Measurements from ENCODE around the gene CCNL2.
"Not testable (repeated sequence)": the region's sequence is repeated elsewhere in the genome, so short reads cannot be mapped to it uniquely, and the experiment has no call there.

Gene CCNL2

DNA sequence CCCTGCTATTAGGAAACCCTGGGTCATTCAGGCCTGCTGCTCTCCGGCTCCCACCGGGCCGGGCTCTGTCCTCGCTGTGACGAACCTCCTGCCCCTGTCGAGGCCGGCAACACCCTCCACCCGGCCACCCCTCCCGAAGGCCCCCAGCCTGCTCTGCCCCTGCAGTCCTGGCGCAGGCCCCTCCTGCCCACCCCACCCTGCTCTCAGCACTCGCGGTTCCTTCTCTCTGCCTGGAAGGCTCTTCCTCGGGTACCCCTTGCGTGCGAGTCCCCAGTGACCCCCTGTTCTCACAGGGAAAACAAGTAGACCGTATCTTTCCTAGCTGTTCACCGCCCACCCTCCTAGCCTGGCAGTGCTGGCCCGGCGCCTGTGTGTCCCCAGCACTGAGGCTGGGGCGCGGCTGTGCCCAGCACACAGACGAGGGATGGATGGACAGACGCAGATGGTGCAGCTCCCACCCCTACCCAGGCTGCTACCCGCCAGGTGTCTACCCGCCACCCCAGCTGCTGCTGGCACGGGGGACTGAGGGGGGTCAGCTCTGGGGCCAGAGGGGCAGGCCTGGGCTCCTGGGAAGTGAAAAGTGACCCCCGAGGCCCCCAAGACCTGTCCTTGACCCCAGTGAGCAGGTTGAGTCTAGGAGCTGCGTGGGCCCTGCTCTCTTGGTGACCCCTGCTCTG is 33.3 kb upstream of the CCNL2 start:
- DNase-seq, result no peak

DNA sequence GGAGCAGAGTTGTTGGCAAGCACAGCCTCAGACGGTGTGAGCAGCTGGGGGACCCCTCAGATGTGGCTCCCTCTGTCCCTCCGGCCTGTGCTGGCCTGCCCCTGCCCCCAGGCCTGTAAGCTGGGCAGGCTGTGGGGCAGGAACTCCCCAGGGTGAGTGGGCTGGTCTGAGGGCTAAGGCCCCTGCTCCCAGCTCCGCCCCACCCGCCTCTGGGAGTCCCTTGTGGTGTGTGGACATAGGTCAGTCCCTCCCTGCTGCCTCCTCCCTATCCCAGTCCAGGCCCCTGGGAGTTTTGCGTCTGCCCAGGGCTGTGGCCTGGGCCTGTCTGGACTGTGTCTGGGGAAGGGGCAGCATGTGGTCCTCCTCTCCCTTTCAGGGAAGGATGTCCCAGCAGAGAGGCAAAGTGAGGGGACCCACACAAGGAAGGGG is 32.7 kb upstream of the CCNL2 start:
- no peak for DNase-seq

DNA sequence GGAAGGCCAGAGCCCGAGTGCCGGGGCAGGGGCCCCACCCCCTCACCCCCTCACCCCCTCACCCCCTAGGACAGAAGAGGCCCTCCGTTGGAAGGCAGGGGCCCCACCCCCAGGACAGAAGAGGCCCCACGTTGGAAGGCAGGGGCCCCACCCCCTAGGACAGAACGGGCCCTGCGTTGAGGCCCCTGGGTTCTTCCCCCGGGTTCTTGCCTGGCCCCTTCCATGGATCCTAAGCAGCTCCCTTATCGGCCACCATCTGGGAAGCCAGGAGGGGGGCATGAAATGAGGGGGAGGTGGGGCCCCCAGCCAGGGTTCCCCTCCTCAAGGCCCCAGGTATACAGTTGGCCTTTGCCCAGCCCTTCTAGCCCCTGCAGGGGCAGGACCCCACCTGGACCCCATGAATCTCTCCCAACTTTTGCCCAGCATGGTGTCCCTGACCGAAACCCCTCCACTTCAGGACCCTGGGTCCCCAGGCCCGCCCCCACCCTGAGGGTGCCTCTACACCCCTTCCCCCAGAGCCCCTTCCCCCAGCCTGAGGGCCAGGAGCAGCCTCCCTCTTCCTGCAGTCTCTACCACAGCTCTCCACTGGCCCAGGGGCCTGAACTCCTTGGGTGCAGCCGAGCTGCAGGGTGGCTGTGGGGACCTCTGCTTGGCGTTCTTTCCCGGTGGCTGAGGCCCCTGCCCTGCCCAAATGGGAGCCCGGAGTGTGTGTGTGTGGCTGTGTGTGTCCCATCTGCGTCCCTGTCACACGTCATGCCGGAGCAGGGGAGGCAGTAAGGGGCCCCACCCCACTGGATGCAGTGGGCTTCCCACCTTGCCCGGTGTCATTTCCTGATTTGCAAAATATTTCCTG is 32.1 kb upstream of the CCNL2 start:
- no peak for DNase-seq

DNA sequence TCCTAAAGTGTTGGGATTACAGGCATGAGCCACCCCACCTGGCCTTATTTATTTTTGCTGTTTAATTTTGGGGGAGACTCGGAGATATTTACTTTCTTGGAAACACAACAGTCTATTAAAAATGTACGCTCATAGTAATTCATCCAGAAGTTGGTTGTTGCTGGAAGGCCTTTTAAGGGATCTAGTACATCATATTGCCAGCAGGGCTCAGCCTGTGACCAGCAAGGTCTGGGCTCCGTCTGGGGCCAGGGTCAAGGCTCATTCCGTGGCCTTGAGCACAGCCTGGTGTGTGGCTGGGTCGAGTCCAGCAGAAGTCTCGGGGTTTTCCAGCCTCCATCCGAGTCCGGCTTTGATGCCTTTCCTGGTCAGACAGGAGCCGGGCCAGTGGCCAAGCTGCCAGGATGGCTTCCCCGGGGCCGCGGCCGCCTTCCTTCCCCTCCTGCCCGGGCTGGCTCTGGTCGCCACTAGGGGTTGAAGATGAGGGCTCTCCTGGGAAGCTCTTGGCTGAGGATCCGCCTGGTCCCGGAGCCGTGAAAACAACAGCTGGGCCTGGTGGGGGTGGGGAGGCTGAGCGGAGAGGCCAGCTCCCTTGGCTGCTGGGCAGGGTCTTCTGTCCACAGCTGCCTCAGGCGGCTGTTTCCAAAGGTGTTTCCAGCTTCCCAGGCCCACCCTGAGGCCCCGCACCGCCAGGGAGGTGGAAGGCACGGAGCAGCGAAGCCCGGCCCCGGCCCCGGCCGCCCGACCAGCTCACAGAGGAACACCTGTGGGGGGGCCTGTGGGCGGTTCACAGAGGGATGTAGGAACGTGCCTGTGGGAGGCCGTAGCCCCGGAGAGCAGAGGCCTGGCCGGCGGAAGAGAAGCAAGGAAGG is 31.2 kb upstream of the CCNL2 start:
- no peak for DNase-seq

DNA sequence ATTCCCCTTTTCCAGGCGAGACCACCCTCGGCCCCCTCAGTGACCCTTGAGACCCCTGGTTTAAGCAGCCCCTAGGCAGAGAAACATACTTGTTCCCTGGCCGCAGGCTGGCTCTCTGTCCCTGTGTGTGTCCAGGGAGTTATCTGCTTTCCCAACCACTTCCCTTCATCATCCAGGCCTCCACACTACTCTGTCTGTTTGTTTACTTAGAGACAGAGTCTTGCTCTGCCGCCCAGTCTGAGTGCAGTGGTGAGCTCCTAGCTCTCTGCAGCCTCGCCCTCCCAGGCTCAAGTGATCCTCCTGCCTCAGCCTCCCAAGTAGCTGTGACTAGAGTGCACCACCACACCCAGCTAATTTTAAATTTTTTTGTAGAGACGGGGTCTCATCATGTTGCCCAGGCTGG is 30.5 kb upstream of the CCNL2 start:
- DNase-seq, result no peak

DNA sequence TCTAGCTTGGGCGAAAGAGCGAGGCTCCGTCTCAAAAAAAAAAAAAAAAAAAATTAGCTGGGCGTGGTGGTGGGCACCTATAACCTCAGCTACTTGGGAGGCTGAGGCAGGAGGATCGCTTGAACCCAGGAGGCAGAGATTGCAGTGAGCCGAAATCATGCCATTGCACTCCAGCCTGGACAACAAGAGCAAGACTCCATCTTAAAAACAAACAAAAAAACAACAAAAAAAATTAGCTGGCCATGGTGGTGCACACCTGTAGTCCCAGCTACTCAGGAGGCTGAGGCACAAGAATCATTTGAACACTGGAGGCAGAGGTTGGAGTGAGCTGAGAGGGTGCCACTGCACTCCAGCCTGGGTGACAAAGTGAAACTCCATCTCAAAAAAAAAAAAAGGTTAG is 29.8 kb upstream of the CCNL2 start:
- DNase-seq, result not testable (repeated sequence)

DNA sequence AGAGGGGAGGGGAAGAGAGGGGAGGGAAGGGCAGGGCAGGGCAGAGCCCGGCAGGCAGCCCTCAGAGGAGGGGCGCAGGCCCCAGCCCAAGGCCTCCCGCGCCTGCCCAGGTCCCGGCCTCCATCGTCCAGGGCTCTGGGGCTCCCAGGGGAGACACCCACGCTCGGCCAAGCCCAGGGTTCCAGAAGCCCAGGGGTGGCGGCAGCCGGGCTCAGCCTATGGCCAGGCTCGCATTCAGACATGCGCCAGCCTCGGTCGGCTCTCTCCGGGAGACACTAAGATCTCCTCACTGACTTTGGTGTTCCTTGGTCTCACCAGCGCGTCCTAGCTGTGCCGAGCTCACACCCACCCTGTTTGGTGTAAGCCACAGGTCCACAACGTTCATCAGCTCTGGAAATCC is 29.0 kb upstream of the CCNL2 start:
- DNase-seq, result no peak

DNA sequence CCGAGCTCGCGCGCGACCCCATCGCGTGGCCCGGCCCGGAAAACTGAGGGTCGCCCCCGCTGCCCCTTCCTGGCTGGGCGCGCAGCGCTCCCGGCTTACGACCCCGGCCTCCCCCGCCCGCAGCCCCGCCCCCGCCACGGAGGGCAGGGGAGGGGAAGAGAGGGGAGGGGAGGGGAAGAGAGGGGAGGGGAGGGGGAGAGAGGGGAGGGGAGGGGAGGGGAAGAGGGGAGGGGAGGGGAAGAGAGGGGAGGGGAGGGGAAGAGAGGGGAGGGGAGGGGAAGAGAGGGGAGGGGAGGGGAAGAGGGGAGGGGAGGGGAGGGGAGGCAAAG is 28.6 kb upstream of the CCNL2 start:
- DNase-seq, result no peak

DNA sequence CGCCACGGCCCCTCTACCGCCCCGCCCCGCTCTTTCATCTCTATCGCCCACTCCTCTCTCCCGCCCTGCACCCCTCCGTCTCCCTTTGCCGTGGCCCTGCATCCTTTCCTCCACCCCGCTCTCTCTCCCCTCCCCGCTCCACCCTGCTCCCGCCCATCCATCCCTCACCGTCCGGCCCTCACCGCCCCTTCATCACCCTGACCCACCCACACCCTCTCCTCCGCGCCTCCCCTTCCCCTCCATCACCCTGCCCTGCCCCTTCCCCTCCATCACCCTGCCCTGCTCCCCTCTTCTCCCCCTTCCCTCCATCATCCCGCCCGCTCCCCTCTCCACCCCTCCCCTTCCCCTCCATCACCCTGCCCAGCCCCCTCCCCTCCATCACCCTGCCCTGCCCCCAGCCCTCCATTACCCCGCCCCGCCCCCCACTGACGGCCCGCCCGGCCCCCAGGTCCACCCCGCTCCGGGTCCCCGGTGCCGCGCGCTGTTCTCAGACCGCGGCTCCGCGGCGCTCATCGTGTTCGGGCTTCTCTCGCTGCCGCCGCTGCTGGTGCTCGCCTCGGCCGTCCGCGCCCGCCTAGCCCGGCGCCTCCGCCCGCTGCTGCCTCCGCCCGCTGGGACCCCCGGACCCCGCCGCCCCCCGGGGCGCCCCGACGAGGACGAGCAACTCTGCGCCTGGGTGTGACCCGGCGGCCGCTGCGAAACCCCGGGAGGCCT is 28.1 kb upstream of the CCNL2 start:
- DNase-seq, result no peak

DNA sequence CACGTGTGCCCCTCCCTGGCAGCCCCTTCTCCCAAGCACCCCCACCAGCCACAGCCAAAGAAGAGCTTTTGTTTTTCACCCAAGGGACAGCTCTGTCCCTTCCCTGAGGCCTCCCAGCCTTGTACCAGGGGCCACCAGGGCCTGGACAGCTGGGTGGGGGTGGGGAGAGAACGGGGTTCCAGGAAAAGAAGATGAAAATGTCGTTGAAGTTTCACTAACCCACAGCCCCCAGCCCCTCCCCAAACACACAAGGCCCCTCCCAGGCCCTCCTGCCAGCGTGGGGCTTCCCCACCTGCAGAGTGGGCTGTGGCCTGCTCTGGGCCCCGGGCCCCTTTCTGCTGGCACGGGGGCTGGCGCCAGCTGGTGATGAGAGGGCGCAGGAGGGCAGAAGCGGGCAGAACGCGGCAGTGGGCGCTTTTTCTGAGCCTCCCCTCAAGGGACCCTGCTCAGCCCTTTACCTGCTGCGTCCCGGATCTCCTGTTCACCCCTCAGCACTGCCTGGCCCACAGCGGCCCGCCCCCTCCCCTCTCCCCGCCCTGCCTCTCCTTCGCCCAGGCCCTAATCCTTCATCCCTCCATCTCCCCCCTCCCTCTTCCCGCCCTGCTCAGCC is 27.5 kb upstream of the CCNL2 start:
- DNase-seq, result no peak

DNA sequence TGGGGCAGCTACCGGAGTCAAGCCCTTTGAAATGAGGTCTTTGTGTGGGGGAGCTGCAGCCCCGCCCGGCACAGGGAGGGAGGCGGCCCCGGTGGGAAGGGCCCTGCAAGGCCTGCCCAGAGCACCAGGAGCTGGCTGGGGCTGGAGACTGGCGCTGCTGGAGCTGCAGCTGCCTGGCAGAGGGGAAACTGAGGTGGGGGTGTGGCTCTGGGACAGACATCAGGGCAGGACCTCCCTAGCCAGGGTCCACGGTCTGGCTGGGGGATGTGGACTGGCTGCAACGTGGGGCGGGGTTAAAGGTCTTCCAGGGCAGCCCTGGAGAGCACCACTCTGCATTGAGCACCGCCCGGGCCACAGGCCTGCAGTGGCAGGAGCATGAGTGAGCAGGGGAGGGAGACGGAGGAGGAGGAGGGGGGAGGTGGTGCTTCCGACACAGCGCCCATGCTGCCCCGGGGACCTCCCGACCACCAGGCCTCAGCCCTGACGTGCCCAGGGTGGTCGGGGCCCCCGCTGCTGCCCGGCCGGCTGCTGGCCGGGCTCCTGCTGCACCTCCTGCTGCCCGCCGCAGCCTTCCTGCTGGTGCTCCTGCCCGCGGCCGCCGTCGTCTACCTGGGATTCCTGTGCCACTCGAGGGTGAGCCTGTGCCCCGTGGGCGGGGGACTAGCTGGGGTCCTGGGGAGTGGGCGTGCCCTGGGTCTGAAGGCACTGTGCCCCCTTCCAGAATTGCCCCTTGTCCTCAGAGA is 26.8 kb upstream of the CCNL2 start:
- DNase-seq, result no peak

DNA sequence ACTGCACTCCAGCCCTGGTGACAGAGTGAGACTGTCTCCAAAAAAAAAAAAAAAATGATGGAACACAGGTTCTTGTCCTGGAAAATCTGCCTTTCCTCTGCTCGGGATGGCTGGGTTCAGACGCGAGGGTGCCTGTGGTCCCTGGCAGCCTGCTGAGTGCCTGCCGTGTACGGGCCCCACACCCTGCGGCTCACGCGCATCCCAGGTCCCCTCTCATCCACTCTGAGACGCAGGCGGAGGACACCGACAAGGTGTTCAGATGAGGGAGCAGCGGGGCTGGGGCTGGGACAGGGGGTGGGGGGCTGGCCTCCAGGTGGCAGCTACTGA is 26.3 kb upstream of the CCNL2 start:
- no peak for DNase-seq

DNA sequence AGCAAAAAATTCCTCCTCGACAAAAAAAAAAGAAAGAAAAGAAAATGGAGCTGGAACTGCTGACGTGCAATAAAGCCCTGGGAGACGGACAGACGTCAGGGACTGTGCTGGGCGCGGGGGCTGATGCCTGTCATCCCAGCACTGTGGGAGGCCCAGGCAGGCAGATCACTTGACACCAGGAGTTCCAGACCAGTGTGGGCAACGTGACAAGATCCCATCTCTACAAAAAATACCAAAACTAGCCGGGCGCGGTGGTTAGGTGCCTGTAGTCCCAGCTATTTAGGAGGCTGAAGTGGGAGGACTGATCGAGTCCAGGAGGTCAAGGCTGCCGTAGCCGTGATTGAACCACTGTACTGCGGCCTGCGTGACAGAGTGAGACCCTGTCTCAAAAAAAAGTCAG is 25.6 kb upstream of the CCNL2 start:
- DNase-seq, result no peak

DNA sequence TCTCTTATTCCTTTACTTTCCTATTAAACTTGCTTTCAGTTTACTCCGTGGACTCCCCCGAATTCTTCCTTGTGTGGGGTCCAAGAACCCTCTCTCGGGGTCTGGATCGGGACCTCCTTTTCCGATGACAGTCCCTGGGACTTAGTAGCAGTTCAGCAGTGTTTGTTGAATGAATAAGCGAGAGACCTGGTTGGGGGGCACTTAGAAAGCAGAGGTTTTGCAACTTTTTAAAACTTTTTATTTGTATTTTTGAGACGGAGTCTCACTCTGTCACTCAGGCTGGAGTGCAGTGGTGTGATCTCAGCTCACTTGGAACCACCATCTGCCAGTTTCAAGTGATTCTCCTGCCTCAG is 24.1 kb upstream of the CCNL2 start:
- no peak for DNase-seq

DNA sequence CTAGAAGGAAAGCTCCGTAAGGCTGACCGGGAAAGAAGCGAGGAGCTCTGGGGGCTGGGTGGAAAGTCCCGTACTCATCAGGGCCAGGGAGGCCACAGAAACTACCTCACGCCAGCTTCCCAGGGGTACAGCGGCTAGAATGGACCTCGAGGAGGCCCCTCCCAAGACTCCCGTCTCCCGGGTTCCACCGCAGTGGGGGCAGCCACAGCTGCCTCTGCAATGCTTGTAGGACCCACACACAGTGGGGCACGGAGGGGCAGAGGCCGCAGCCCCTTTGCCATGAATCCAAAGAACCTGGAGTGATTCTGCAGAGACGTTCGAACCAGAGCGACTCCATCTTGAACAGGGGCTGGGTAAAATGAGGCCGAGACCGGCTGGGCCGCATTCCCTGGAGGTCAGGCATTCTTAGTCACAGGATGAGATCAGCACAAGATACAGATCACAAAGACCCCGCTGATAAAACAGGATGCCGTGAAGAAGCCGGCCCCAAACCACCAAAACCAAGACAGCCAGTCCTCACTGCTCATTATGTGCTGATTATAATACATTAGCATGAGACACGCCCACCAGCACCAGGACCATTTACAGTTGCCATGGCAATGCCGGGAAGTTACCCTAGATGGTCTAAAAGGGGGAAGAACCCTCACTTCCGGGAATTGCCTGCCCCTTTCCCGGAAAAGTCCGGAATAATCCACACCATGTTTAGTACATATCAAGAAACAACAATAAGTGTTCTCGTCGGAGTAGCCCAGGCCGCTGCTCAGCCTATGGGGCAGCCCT is 23.5 kb upstream of the CCNL2 start:
- no peak for DNase-seq

DNA sequence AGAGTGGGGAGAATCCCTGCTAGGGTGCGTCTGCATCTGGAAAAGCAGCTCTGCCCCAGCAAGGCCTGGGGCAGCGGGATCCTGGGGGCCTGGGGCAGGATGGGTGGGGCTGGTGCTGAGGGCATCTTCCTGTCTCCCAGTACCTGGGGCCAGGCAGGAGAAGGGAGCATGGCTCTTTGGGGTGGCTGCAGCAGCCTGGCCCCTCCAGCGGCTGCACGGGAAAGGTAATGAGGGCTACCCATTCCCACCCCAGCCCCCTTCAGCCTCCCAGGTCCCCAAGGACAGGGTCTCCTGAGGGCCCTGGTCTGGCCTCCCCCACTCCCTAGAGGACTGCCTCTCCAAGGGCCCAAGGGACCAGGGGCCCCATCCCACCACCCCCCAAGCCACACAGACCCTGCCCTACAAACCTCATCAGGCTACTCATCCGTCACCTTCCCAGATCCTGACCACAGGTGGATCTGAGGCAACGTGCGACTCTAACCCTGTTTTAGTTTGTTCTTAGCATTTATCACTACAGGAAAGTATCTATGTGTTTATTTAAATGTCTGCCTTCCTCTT is 22.9 kb upstream of the CCNL2 start:
- DNase-seq, result no peak

DNA sequence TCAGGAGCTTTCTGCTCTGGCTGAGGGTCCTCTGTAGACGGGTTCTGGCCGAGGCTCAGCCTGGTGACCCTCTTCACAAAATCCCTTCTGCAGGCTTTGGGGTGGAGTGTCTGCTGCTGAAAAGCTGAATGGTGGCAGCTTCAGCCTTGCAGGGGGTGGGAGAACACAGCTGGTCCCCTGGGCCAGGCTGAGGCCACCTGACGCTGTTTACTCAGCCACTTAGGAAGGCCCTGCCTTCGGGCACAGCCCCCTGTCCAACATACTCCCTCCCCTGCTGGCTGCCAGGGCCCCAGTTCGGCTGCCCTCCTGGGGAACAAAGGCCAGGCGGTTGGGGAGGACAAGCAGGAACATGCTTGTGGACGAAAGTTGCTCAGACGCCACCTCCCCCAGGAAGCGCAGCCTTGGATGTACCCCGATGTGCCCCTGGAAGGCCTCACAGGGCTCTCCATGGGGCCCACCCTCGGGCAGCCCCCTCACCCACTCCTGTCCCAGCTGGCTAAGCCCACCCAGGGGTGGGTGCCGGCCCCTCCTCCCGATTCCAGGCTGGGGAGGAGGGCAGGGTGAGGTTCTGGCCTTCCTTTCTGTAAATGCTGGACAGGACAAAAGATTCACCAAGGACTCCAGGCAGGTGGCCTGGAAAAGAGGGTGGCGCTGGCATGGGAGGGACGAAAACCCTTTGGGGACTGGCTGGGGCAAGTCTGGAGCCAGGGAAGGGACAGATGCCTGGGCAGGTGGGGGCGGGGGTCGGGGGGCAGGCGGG is 22.2 kb upstream of the CCNL2 start, which contains the start of gene ANKRD65:
Gene ANKRD65, minus strand, starts transcription at position 130 of the 760 bp plus-strand sequence. CDS start 271 bp downstream, outside the sequence.
- DNase-seq, result no peak

DNA sequence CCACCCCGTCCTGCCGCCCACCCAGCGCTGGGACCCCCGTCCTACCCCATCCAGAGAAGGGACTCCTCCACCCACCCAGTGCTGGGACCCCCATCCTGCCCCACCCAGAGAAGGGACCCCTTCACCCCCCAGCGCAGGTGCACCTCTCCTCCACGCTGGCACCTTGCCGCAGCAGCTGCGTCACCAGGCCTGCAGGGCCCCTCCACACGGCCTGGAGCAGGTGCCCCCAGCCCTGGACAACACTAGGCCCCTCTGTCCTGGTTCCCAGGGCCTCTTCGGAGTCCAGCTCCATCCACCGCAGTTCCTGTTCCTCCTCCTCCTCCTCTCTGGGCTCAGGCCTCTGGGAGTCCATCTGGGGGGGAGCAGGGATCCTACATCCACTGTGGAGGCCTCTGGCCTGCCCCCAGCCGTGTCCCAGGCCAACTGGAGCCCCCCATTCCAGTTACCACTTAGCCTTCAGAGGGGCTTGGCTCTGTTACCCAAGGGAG is 21.6 kb upstream of the CCNL2 start:
- no peak for DNase-seq

DNA sequence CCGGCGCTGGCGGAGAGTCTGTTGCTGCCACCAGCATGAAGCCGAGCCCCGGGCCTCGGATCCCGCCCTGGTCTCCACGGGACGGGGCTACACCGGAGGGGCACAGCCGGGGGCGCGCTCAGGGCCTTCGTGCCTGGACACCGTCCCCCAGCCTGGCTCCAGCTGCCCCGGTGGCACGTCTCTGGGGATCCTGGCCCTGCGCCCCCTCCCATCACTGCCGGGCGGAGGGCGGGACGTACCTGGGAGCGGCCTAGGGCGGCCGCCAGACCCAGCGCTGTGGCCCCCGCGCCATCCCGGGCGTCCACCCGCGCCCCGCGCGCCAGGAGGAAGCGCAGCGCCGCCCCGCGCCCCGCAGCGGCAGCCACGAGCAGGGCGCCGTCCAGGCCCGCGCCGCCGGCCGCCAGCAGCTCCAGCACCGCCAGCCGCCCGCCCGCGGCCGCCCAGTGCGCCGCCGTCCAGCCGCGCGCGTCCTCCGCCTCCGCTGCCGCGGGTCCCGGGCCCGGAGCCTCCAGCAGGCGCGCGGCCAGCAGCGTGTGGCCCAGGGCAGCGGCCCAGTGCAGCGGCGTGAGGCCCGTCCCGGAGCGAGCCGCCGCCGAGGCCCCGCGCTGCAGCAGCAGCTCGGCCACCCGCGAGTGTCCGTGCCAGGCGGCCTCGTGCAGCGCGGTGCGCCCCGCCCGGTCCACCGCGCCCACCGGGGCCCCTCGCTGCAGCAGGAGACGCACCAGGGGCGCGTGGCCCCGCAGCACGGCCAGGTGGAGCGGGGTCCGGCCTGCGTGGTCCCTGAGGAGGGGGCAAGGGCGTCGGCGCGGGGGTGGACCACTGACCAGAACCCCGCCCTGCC is 20.9 kb upstream of the CCNL2 start:
- DNase-seq, result no peak

All from CD4-positive, alpha-beta T cell treated with Interleukin-17A for 1 hour (primary cell).